LoVo (cell line): ENCODE measurements around the gene SLC27A2.
"Not testable (repeated sequence)": the region's sequence is repeated elsewhere in the genome, so short reads cannot be mapped to it uniquely, and the experiment has no call there.

ENCODE experiments used
- DNase-seq: peaks from one replicate; pipeline ENCODE4 v3.0.0-alpha.2; 2016; ENCODE audit warnings: low spot score

The SLC27A2 gene

GRCh38 chr15:50163719-50164410 lies 18.1 kb upstream of the SLC27A2 start:
- no peak for DNase-seq

- no peak for DNase-seq
Measured at GRCh38 chr15:50164458-50164857, 17.5 kb upstream of the SLC27A2 start.

- no peak for DNase-seq
Measured at GRCh38 chr15:50166216-50166615, 15.8 kb upstream of the SLC27A2 start.

- no peak for DNase-seq
Measured at GRCh38 chr15:50167110-50167509, 14.9 kb upstream of the SLC27A2 start.

GRCh38 chr15:50168379-50168778 lies 13.6 kb upstream of the SLC27A2 start:
- no peak for DNase-seq

- no peak for DNase-seq
Measured at GRCh38 chr15:50168783-50169411, 13.1 kb upstream of the SLC27A2 start.

- not testable (repeated sequence) for DNase-seq
Measured at GRCh38 chr15:50172360-50172895, 9.6 kb upstream of the SLC27A2 start.

- no peak for DNase-seq
Measured at GRCh38 chr15:50176869-50177268, 5.1 kb upstream of the SLC27A2 start.

- DNase-seq, result no peak
Measured at GRCh38 chr15:50180091-50180490, 1.9 kb upstream of the SLC27A2 start.

GRCh38 chr15:50180582-50180981 lies 1.4 kb upstream of the SLC27A2 start:
- no peak for DNase-seq

- no peak for DNase-seq
Measured at GRCh38 chr15:50181201-50181968, 611 bp upstream of the SLC27A2 start.

- peak; percentile 59 for DNase-seq
Measured at GRCh38 chr15:50182219-50183013, 420 bp downstream of the SLC27A2 start.

- no peak for DNase-seq
Measured at GRCh38 chr15:50183112-50183794, 1.3 kb downstream of the SLC27A2 start.

- no peak for DNase-seq
Measured at GRCh38 chr15:50184863-50185504, 3.0 kb downstream of the SLC27A2 start.

GRCh38 chr15:50186090-50186489 lies 4.1 kb downstream of the SLC27A2 start:
- no peak for DNase-seq

GRCh38 chr15:50186752-50187151 lies 4.8 kb downstream of the SLC27A2 start:
- DNase-seq, result no peak

GRCh38 chr15:50187525-50187924 lies 5.5 kb downstream of the SLC27A2 start:
- no peak for DNase-seq

- no peak for DNase-seq
Measured at GRCh38 chr15:50187997-50188396, 6.0 kb downstream of the SLC27A2 start.

- DNase-seq, result not testable (repeated sequence)
Measured at GRCh38 chr15:50188793-50189192, 6.8 kb downstream of the SLC27A2 start.

- no peak for DNase-seq
Measured at GRCh38 chr15:50189633-50190032, 7.6 kb downstream of the SLC27A2 start.

GRCh38 chr15:50190166-50190570 lies 8.2 kb downstream of the SLC27A2 start:
- DNase-seq, result no peak
